GM12873 (cell line): ENCODE results near the gene ZNF302.
A peak's percentile ranks its signal among the peaks of the same experiment; 100 is the strongest.

Experiments used
- CTCF ChIP-seq: IDR thresholded peaks from 2 replicates; pipeline ENCODE4 v1.5.1; 2012; ENCODE audit warnings: low read depth, mild to moderate bottlenecking, moderate library complexity, low read length, control low read depth; ENCODE audit not compliant: insufficient read depth; ENCODE audit errors: missing control alignments

The ZNF302 gene

GRCh38 chr19:34690372-34690771 lies 12.9 kb downstream of the ZNF302 start:
- no peak for TF ChIP-seq CTCF

- TF ChIP-seq CTCF, result no peak
These were observed 15.1 kb downstream of the ZNF302 start for GRCh38 chr19:34692549-34692948.

- TF ChIP-seq CTCF, result no peak
These were observed 30.2 kb downstream of the ZNF302 start for GRCh38 chr19:34707661-34708060.

- TF ChIP-seq CTCF, result no peak
These were observed 34.4 kb downstream of the ZNF302 start for GRCh38 chr19:34711890-34712289.

- TF ChIP-seq CTCF, result peak; percentile 55
These were observed 35.1 kb downstream of the ZNF302 start for GRCh38 chr19:34712395-34713261.

- TF ChIP-seq CTCF, result no peak
These were observed 35.8 kb downstream of the ZNF302 start for GRCh38 chr19:34713262-34713637.

- no peak for TF ChIP-seq CTCF
These were observed 37.9 kb downstream of the ZNF302 start for GRCh38 chr19:34715357-34715756.

GRCh38 chr19:34722353-34722752 lies 44.9 kb downstream of the ZNF302 start:
- TF ChIP-seq CTCF, result no peak
